GM21381 (cell line): Measurements from ENCODE around the gene PHACTR2.
"Not testable (repeated sequence)": the region's sequence is repeated elsewhere in the genome, so short reads cannot be mapped to it uniquely, and the experiment has no call there.

Experiments used
- ATAC-seq: cut with Tn5 transposase; IDR thresholded peaks from one replicate; pipeline ENCODE4 v1.9.1; 2021; ENCODE audit warnings: mild to moderate bottlenecking, moderate library complexity; ENCODE audit not compliant: unreplicated experiment

PHACTR2 gene

DNA sequence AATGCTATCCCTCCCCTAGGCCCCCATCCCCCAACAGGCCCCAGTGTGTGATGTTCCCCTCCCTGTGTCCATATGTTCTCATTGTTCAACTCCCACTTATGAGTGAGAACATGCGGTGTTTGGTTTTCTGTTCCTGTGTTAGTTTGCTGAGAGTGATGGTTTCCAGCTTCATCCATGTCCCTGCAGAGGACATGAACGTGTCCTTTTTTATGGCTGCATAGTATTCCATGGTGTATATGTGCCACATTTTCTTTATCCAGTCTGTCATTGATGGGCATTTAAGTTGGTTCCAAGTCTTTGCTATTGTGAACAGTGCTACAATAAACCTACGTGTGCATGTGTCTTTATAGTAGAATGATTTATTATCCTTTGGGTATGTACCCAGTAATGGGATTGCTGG lies 173.9 kb downstream of the PHACTR2 start:
- ATAC-seq = not testable (repeated sequence)

GRCh38 chr6:143855057-143855456 lies 177.3 kb downstream of the PHACTR2 start:
- not testable (repeated sequence) for ATAC-seq

GRCh38 chr6:143856762-143857161 lies 179.0 kb downstream of the PHACTR2 start:
- ATAC-seq = not testable (repeated sequence)

- no peak for ATAC-seq
Measured at GRCh38 chr6:143857651-143858050, 179.9 kb downstream of the PHACTR2 start.

- ATAC-seq = no peak
Measured at GRCh38 chr6:143859891-143860660, 182.3 kb downstream of the PHACTR2 start.

- ATAC-seq = no peak
Measured at GRCh38 chr6:143863771-143864170, 186.0 kb downstream of the PHACTR2 start.

DNA sequence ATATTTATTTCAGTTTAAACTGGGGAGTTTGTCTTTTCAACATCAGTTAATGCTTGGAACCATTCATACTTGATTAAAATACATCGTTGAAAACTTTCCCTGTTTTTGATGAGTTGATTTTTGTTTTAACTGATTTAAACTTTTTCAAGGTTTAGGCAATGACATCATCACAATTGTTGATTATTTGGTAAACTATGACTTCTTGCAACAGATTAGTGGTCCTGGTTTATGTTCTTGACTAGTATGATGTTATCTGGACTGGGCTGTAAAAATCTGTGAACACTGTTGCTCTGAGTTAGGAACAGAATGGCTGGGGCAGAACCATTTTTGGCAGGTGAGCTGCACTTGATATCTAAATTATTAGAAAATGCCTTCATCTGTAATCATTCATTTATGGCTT lies 186.5 kb downstream of the PHACTR2 start, which contains the start of gene ZC2HC1B:
Gene ZC2HC1B, plus strand, starts transcription at position 241 of the 400 bp plus-strand sequence. Its CDS starts 66 bp downstream, at position 307.
- no peak for ATAC-seq

DNA sequence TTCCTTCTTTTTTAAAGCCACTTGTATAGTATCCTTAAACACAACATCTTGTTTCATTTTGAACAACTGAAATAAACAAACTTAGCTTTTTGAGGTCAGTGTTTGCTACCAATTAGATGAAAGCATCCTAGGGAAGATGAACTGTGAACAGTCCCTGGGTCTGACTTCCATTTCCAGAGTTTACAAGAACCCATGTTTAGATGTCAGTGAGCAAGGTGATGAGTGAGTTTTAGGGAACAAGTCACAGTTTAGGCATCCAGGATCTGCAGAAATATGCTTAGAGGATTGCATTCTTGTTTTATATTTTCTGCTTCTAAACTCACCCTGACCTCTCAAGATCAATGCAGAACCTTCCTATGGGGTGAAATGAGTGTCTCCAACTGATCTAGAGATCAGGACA lies 189.5 kb downstream of the PHACTR2 start:
- no peak for ATAC-seq

- ATAC-seq = not testable (repeated sequence)
Measured at GRCh38 chr6:143868808-143869207, 191.0 kb downstream of the PHACTR2 start.

DNA sequence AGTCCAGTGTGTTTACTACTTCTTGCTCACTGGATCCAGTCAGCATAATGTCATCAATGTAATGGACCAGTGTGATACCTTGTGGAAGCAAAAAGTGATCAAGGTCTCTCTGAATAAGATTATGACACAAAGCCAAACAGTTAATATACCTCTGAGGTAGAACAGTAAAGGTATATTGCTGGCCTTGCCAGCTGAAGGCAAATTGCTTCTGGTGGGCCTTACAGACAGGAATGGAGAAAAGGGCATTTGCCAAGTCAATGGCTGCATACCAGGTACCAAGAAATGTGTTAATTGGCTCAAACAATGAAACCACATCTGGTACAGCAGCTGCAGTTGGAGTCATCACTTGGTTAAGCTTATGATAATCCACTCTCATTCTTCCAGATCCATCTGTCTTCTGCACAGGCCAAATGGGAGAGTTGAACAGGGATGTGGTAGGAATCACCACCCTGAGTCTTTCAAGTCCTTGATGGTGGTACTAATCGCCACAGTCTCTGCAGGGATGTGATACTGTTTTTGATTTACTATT lies 193.5 kb downstream of the PHACTR2 start:
- not testable (repeated sequence) for ATAC-seq

- peak; percentile 98 for ATAC-seq
Measured at GRCh38 chr6:143872201-143872600, 194.4 kb downstream of the PHACTR2 start.

DNA sequence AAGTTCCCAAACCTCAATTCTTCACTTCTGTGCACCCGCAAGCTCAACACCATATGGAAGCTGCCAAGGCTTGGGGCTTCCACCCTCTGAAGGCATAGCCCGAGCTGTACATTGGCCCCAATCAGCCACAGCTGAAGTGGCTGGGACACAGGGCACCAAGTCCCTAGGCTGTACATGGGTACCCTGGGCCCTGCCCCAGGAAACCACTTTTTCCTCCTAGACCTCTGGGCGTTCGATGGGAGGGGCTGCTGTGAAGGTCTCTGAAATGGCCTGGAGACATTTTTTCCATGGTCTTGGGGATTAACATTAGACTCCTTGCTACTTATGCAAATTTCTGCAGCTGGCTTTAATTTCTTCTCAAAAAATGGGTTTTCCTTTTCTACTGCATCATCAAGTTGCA lies 195.8 kb downstream of the PHACTR2 start:
- ATAC-seq = not testable (repeated sequence)

- ATAC-seq = not testable (repeated sequence)
Measured at GRCh38 chr6:143874503-143874902, 196.7 kb downstream of the PHACTR2 start.

DNA sequence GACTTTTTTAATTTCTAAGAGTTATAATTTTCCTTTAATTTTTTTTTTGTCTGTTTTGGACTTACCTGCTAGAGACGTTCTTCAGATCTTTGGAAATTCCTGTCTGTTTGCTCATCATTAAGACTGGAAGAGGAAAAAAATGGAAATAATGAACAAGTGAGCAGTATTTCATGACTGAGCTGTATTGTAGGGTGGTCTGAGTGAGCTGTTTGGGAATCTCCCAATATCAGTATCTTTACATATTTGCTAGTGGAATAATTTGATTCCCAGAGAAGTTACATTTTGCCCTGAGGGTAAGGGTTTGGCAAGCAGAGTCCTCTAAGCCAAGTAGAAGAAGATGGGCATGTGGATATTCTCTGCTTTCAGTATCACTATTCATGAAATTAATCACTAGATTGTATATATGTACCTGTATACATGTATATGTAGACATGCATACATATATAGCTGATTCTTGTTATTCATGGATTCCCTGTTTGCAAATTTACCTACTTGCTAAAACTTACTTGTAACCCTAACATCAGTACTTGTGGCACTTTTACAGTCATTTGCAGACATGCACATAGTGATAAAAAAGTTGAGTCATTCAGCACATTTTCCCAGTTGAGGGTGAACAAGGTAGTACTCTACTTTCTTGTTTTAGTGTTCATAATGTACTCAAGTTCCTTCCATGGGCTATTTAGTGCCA lies 200.0 kb downstream of the PHACTR2 start:
- no peak for ATAC-seq

DNA sequence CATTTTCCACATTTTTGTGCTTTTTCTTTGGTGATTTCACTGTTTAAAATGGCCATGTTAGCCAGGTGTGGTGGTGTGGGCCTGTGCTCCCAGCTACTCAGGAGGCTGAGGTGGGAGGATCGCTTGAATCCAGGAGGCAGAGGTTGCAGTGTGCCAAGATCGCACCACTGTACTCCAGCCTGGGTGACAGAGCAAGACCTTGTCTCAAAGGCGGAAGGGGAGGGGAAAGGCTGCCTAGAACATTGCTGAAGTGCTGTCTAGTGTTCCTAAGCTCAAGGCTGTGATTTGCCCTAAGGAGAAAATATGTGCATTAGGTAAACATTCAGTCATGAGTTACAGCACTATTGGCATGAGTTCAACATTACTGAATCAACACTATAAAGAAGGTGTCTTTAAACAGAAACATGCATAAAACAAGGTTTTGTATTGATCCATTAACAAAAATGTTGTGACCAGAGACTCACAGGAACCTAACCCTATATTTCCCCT lies 200.6 kb downstream of the PHACTR2 start:
- no peak for ATAC-seq

- ATAC-seq = no peak
Measured at GRCh38 chr6:143880412-143880811, 202.6 kb downstream of the PHACTR2 start.
